Measurements from ENCODE around the gene CDCA5. TPM values are rescaled to one million over a fixed set of nuclear protein-coding genes. Genes with fewer than 3 reads are reported as not detected.

CDCA5 gene
- total RNA-seq, 1 experiment from 2014 or later: 72.1 TPM

DNA sequence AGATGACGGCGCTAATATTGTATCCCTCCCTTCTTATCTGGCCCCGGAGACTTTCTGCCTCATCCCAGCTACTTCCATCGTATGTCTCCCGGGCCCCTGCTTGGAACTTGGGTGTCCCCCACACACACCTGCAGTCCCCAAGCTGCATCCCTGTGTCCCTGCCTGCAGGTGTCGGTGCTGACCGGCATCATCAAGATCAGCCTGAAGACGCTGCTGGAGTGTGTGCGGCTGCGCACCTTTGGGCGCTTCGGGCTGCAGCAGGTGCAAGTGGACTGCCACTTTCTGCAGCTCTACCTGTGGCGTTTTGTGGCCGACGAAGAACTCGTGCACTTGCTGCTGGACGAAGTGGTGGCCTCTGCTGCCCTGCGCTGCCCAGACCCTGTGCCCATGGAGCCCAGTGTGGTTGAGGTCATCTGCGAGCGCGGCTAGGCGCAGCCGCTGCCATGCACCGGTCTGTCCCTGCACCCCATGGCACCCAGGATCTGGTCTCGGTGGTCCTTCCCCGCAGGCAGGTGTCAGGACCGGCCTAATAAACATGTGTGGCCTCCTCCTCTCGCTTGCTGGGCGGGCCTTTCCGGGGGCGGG lies 27.4 kb upstream of the CDCA5 start:
- no peaks in the 10 kb centered on the region for H3K9me3 ChIP-seq (ENCODE audit: control insufficient read depth in 1 of 2, insufficient read depth in 1 of 2, low read depth in 1 of 2, low read length in 2 of 2)
- H3K27ac ChIP-seq (ENCODE audit: low read depth, low read length): peak overlapping the region; percentile 82; the same call in 1 of the 2 replicates
- no peak overlapping the region for H3K9ac ChIP-seq (ENCODE audit: low read length)
- peaks cover 9% of the 10 kb centered on the region for H3K79me2 ChIP-seq (ENCODE audit: insufficient read depth, low read length)
- ChIA-PET POLR2A (interaction anchor here (0.6 to 3.7 kb wide), 15 partner anchors 8 to 396 kb away, joined by 3 to 21 read pairs (median 5); partner anchors contain the start of genes ARL2, CAPN1, FAU and MRPL49), CTCF (interaction anchor here (0.6 to 3.2 kb wide), 20 partner anchors 9 to 332 kb away, joined by 3 to 20 read pairs (median 5); partner anchors contain the start of genes CAPN1, CDC42BPG, FAU and MRPL49), RAD21 (ENCODE audit: low non-redundant PET in 1 of 2, low total read pairs in 2 of 2, uncharacterized antibody in 2 of 2, unreplicated experiment in 2 of 2) (interaction anchor here (0.7 to 0.9 kb wide), 2 partner anchors 11 to 205 kb away, joined by 3 to 5 read pairs; partner anchors contain the start of gene MRPL49 (in 1 of the 2))
- TF ChIP-seq POLR2A (IDR thresholded peaks at IDR 0.05; ENCODE audit: borderline replicate concordance, extremely low read depth, insufficient read depth, insufficient read length) (no peak), SP1 (IDR thresholded peaks at IDR 0.05; ENCODE audit: low read depth) (no peak), CEBPB (IDR thresholded peaks at IDR 0.05; ENCODE audit: low read depth) (no peak), EZH2phosphoT487 (IDR thresholded peaks at IDR 0.05; ENCODE audit: borderline replicate concordance) (no peak), SRF (IDR thresholded peaks at IDR 0.05; ENCODE audit: low read depth) (no peak), ZNF274 (IDR thresholded peaks at IDR 0.05; ENCODE audit: low read depth, low read length) (no peak), EGR1 (IDR thresholded peaks at IDR 0.05; ENCODE audit: low read depth) (no peak), ZFX (IDR thresholded peaks at IDR 0.05) (no peak), ELF1 (IDR thresholded peaks at IDR 0.05; ENCODE audit: borderline replicate concordance, low read depth) (no peak), FOSL1 (IDR thresholded peaks at IDR 0.05; ENCODE audit: low read depth) (no peak)
- TF ChIP-seq, protein P1, sequence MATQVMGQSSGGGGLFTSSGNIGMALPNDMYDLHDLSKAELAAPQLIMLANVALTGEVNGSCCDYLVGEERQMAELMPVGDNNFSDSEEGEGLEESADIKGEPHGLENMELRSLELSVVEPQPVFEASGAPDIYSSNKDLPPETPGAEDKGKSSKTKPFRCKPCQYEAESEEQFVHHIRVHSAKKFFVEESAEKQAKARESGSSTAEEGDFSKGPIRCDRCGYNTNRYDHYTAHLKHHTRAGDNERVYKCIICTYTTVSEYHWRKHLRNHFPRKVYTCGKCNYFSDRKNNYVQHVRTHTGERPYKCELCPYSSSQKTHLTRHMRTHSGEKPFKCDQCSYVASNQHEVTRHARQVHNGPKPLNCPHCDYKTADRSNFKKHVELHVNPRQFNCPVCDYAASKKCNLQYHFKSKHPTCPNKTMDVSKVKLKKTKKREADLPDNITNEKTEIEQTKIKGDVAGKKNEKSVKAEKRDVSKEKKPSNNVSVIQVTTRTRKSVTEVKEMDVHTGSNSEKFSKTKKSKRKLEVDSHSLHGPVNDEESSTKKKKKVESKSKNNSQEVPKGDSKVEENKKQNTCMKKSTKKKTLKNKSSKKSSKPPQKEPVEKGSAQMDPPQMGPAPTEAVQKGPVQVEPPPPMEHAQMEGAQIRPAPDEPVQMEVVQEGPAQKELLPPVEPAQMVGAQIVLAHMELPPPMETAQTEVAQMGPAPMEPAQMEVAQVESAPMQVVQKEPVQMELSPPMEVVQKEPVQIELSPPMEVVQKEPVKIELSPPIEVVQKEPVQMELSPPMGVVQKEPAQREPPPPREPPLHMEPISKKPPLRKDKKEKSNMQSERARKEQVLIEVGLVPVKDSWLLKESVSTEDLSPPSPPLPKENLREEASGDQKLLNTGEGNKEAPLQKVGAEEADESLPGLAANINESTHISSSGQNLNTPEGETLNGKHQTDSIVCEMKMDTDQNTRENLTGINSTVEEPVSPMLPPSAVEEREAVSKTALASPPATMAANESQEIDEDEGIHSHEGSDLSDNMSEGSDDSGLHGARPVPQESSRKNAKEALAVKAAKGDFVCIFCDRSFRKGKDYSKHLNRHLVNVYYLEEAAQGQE (IDR thresholded peaks at IDR 0.05; ENCODE audit: low read depth): no peak
- TF ChIP-seq, protein P2, sequence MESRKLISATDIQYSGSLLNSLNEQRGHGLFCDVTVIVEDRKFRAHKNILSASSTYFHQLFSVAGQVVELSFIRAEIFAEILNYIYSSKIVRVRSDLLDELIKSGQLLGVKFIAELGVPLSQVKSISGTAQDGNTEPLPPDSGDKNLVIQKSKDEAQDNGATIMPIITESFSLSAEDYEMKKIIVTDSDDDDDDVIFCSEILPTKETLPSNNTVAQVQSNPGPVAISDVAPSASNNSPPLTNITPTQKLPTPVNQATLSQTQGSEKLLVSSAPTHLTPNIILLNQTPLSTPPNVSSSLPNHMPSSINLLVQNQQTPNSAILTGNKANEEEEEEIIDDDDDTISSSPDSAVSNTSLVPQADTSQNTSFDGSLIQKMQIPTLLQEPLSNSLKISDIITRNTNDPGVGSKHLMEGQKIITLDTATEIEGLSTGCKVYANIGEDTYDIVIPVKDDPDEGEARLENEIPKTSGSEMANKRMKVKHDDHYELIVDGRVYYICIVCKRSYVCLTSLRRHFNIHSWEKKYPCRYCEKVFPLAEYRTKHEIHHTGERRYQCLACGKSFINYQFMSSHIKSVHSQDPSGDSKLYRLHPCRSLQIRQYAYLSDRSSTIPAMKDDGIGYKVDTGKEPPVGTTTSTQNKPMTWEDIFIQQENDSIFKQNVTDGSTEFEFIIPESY (IDR thresholded peaks at IDR 0.05; ENCODE audit: extremely low read depth, insufficient replicate concordance, low read length): no peak
- TF ChIP-seq, protein P3, sequence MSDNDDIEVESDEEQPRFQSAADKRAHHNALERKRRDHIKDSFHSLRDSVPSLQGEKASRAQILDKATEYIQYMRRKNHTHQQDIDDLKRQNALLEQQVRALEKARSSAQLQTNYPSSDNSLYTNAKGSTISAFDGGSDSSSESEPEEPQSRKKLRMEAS (IDR thresholded peaks at IDR 0.05): no peak
- TF ChIP-seq, protein P4, sequence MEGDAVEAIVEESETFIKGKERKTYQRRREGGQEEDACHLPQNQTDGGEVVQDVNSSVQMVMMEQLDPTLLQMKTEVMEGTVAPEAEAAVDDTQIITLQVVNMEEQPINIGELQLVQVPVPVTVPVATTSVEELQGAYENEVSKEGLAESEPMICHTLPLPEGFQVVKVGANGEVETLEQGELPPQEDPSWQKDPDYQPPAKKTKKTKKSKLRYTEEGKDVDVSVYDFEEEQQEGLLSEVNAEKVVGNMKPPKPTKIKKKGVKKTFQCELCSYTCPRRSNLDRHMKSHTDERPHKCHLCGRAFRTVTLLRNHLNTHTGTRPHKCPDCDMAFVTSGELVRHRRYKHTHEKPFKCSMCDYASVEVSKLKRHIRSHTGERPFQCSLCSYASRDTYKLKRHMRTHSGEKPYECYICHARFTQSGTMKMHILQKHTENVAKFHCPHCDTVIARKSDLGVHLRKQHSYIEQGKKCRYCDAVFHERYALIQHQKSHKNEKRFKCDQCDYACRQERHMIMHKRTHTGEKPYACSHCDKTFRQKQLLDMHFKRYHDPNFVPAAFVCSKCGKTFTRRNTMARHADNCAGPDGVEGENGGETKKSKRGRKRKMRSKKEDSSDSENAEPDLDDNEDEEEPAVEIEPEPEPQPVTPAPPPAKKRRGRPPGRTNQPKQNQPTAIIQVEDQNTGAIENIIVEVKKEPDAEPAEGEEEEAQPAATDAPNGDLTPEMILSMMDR (IDR thresholded peaks at IDR 0.05 in 2 of 3, conservative IDR thresholded peaks at IDR 0.05 in 1 of 3; ENCODE audit: borderline replicate concordance in 1 of 3, insufficient read depth in 1 of 3, low read depth in 2 of 3, low read length in 2 of 3): no peak
- TF ChIP-seq, protein P5, sequence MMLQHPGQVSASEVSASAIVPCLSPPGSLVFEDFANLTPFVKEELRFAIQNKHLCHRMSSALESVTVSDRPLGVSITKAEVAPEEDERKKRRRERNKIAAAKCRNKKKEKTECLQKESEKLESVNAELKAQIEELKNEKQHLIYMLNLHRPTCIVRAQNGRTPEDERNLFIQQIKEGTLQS (IDR thresholded peaks at IDR 0.05): no peak
- no peaks in the 10 kb centered on the region for H4K20me1 ChIP-seq (ENCODE audit: insufficient read depth)
- BruUV-seq (replicated peaks): no TSS peak
- H3K27me3 ChIP-seq (ENCODE audit: insufficient read depth, low read length): no peaks in the 10 kb centered on the region
- intact Hi-C loops (cut with micrococcal nuclease): loop anchor here (2.0 to 10.0 kb wide), 3 partner anchors 71 to 264 kb away; partner anchors contain the start of genes ATG2A and CAPN1
- H3K4me2 ChIP-seq (ENCODE audit: low read length): peak overlapping the region; percentile 92
- DNase-seq (ENCODE audit: low read depth, low spot score): no peak
- no peak for ATAC-seq
- H3K36me3 ChIP-seq (ENCODE audit: control insufficient read depth in 1 of 2, insufficient read depth in 2 of 2, low read length in 2 of 2): 0 out of 4 replicates have a peak, but pooled peaks cover 0 to 10% of the 10 kb centered on the region in 2 experiments
- peaks cover 20 to 43% of the 10 kb centered on the region in 2 experiments for H3K4me1 ChIP-seq (ENCODE audit: control insufficient read depth in 1 of 2, insufficient read depth in 2 of 2, low read length in 2 of 2)
- H3K4me3 ChIP-seq (replicated peaks in 1 of 2; ENCODE audit: low read depth in 1 of 2, low read length in 2 of 2): peak overlapping the region in 1 of 2 experiments; percentile 66; a peak in 2 of 4 replicates
- H2AFZ ChIP-seq (ENCODE audit: low read depth, low read length, poor library complexity, severe bottlenecking): no peak overlapping the region
- H3K9me2 ChIP-seq (ENCODE audit: insufficient read depth): no peaks in the 10 kb centered on the region
